Stomach (tissue), 9 donors: ENCODE measurements around the gene LMNTD2. TPM values are rescaled to one million over a fixed set of nuclear protein-coding genes. Genes with fewer than 3 reads are reported as not detected.

Experiments used
- DNase-seq, 2 donors: peaks; one replicate each; pipeline versions ENCODE4 v3.0.0 to v3.0.0-alpha.2; 2013 to 2019
- H3K27ac ChIP-seq, 5 donors: fragments of 200-600 bp in 4 of 5; sonication (generic) in 4 of 5; one replicate each; pipeline ENCODE4 v1.5.1; 2013 to 2019; ENCODE audit warnings: mild to moderate bottlenecking in 1 of 5, moderate library complexity in 1 of 5
- H3K27me3 ChIP-seq, 3 donors: fragments of 200-600 bp; sonication (generic); one replicate each; pipeline ENCODE4 v1.5.1; 2017 to 2019; ENCODE audit warnings: mixed run types in 1 of 3
- H3K36me3 ChIP-seq, 4 donors: fragments of 200-600 bp; sonication (generic); 1 replicate in 3 of 4; 2 replicates in 1 of 4; pipeline ENCODE4 v1.5.1; 2016 to 2019
- H3K4me1 ChIP-seq, 4 donors: fragments of 200-600 bp; sonication (generic); one replicate each; pipeline ENCODE4 v1.5.1; 2016 to 2019
- H3K4me3 ChIP-seq, 4 donors: fragments of 200-600 bp; sonication (generic) in 3 of 4; one replicate each; pipeline ENCODE4 v1.5.1; 2016 to 2019; ENCODE audit warnings: mild to moderate bottlenecking in 1 of 4
- H3K9me3 ChIP-seq, 4 donors: fragments of 200-600 bp; sonication (generic); one replicate each; pipeline ENCODE4 v1.5.1; 2016 to 2019
- EP300 ChIP-seq: sonication (generic); formaldehyde crosslinking; IDR thresholded peaks from one replicate; pipeline ENCODE4 v1.6.1; 2017; ENCODE audit warnings: antibody characterized with exemption
- POLR2A ChIP-seq, 4 donors: fragments of 450-650 bp; IDR thresholded peaks; one replicate each; pipeline ENCODE4 v1.6.1; 2016; ENCODE audit warnings: antibody characterized with exemption in 4 of 4, control low read depth in 2 of 4, mild to moderate bottlenecking in 1 of 4, moderate library complexity in 1 of 4
- POLR2AphosphoS5 ChIP-seq, 3 donors: sonication (generic); formaldehyde crosslinking; IDR thresholded peaks; one replicate each; pipeline ENCODE4 v1.6.1; 2016; ENCODE audit warnings: antibody characterized with exemption in 3 of 3
- WGBS, 5 donors: extraction: QIAGEN DNeasy Blood & Tissue Kit in 3 of 5; methylation state at CpG; one replicate each; pipeline versions ENCODE4 v1.1.5 to v1.1.7; 2013 to 2018; 5-methylcytosine and 5-hydroxymethylcytosine counted together
- intact Hi-C: fragments of 100-400 bp; cut with DNase I; formaldehyde crosslinking; loops from one replicate; pipeline ENCODE4 v1.15.1; 2023; ENCODE audit warnings: low total_unique reads
- polyA plus RNA-seq, 3 donors: library from polyadenylated mRNA; stranded (reverse); fragments of 200-250 nt; gene quantifications; one replicate each; pipeline ENCODE4 v1.2.3, GENCODE V29; 2013
- total RNA-seq, 5 donors: library from RNA; depleted of rRNA; stranded (reverse); fragments of >200 nt; gene quantifications; one replicate each; pipeline versions ENCODE4 v1.1.0 to v1.2.3, GENCODE V29; 2014 to 2016
- TF ChIP-seq, protein P1 (sequence below), 7 experiments: fragments of 450-650 bp in 4 of 7; fragments of 200-600 bp in 3 of 7; sonication (generic) in 3 of 7; IDR thresholded peaks; one replicate each; pipeline ENCODE4 v1.5.1; 2016 to 2019; ENCODE audit warnings: antibody characterized with exemption in 7 of 7, control low read depth in 2 of 7, mild to moderate bottlenecking in 1 of 7
- donor health status: healthy with polysubstance abuse.
- donor health status: Bipolar disorder and iron deficiency.
- donor health status: healthy.

LMNTD2 gene
- total and polyA plus RNA-seq, 8 donors: 0.55 to 92.7 (median 8.2) TPM

GRCh38 chr11:539971-540481 lies 20.5 kb downstream of the LMNTD2 start:
- no peak for DNase-seq
- peaks cover 23 to 26% (median 26%) of the 10 kb centered on the region in 4 donors for H3K4me1 ChIP-seq
- WGBS, 5 donors: 84 to 94% (median 88%) methylated on average over 6 to 8 of the region's 8 CpGs
- H3K9me3 ChIP-seq: no peaks in the 10 kb centered on the region
- no peak overlapping the region for H3K4me3 ChIP-seq
- no peak overlapping the region for H3K27ac ChIP-seq
- H3K27me3 ChIP-seq: peaks cover 0 to 22% (median 0%) of the 10 kb centered on the region in 3 donors
- no peaks in the 10 kb centered on the region for H3K36me3 ChIP-seq
- TF ChIP-seq, protein P1, sequence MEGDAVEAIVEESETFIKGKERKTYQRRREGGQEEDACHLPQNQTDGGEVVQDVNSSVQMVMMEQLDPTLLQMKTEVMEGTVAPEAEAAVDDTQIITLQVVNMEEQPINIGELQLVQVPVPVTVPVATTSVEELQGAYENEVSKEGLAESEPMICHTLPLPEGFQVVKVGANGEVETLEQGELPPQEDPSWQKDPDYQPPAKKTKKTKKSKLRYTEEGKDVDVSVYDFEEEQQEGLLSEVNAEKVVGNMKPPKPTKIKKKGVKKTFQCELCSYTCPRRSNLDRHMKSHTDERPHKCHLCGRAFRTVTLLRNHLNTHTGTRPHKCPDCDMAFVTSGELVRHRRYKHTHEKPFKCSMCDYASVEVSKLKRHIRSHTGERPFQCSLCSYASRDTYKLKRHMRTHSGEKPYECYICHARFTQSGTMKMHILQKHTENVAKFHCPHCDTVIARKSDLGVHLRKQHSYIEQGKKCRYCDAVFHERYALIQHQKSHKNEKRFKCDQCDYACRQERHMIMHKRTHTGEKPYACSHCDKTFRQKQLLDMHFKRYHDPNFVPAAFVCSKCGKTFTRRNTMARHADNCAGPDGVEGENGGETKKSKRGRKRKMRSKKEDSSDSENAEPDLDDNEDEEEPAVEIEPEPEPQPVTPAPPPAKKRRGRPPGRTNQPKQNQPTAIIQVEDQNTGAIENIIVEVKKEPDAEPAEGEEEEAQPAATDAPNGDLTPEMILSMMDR (IDR thresholded peaks at IDR 0.05): no peak
- TF ChIP-seq POLR2AphosphoS5 (IDR thresholded peaks at IDR 0.05): no peak
- no peak for TF ChIP-seq EP300
- TF ChIP-seq POLR2A (IDR thresholded peaks at IDR 0.05): no peak
- intact Hi-C loops: no loop called here

GRCh38 chr11:538431-539051 lies 22.0 kb downstream of the LMNTD2 start:
- no peak overlapping the region for H3K27ac ChIP-seq
- peaks cover 0 to 22% (median 0%) of the 10 kb centered on the region in 3 donors for H3K27me3 ChIP-seq
- WGBS, 5 donors: 90 to 92% (median 91%) methylated on average over 20 of the region's 20 CpGs
- H3K9me3 ChIP-seq: no peaks in the 10 kb centered on the region
- H3K36me3 ChIP-seq: peaks cover 0 to 4% (median 2%) of the 10 kb centered on the region in 4 donors
- no peak overlapping the region for H3K4me3 ChIP-seq
- DNase-seq: peak in 1 of 2 donors; percentile 5
- intact Hi-C loops: no loop called here
- peaks cover 36 to 40% (median 39%) of the 10 kb centered on the region in 4 donors for H3K4me1 ChIP-seq
- TF ChIP-seq POLR2A (IDR thresholded peaks at IDR 0.05) (no peak), POLR2AphosphoS5 (IDR thresholded peaks at IDR 0.05) (no peak), EP300 (no peak)
- TF ChIP-seq, protein P1 (IDR thresholded peaks at IDR 0.05): no peak

GRCh38 chr11:537622-538430 lies 22.7 kb downstream of the LMNTD2 start:
- H3K27ac ChIP-seq: peak overlapping the region; percentile 47 to 94 (median 88)
- no peaks in the 10 kb centered on the region for H3K9me3 ChIP-seq
- H3K27me3 ChIP-seq: peaks cover 0 to 22% (median 0%) of the 10 kb centered on the region in 3 donors
- H3K4me1 ChIP-seq: peaks cover 38 to 47% (median 47%) of the 10 kb centered on the region in 4 donors
- TF ChIP-seq, protein P1 (IDR thresholded peaks at IDR 0.05): no peak
- no peak for TF ChIP-seq POLR2AphosphoS5 (IDR thresholded peaks at IDR 0.05)
- no peak for TF ChIP-seq POLR2A (IDR thresholded peaks at IDR 0.05)
- no peak for DNase-seq
- H3K4me3 ChIP-seq: peak overlapping the region; percentile 65 to 91 (median 77)
- H3K36me3 ChIP-seq: peaks cover 2 to 11% (median 9%) of the 10 kb centered on the region in 4 donors
- WGBS, 5 donors: 29 to 56% (median 39%) methylated on average over 11 to 19 of the region's 19 CpGs
- intact Hi-C loops: no loop called here

GRCh38 chr11:536841-537621 lies 23.5 kb downstream of the LMNTD2 start, which contains the start of gene LRRC56:
Gene LRRC56 (plus strand): TSS chr11:537527. CDS start chr11:540685, 3,158 bp downstream.
- TF ChIP-seq POLR2AphosphoS5 (IDR thresholded peaks at IDR 0.05) (peak; percentile 3 to 65 (median 32)), POLR2A (IDR thresholded peaks at IDR 0.05) (no peak), EP300 (no peak)
- TF ChIP-seq, protein P1 (IDR thresholded peaks at IDR 0.05): peak in 1 of 7 experiments; percentile 4
- H3K27ac ChIP-seq: peak within 1 kb of the TSS; percentile 80 to 94 (median 88)
- H3K36me3 ChIP-seq: peaks cover 9 to 19% (median 17%) of the 10 kb centered on the region in 4 donors
- WGBS, 5 donors: 1 to 3% (median 1%) methylated on average over 39 to 93 of the region's 93 CpGs
- DNase-seq: peak; percentile 94 to 96
- peak within 1 kb of the TSS; percentile 65 to 91 (median 77) for H3K4me3 ChIP-seq
- intact Hi-C loops: no loop called here
- H3K27me3 ChIP-seq: peaks cover 0 to 22% (median 0%) of the 10 kb centered on the region in 3 donors
- no peaks in the 10 kb centered on the region for H3K9me3 ChIP-seq
- peaks cover 38 to 50% (median 49%) of the 10 kb centered on the region in 4 donors for H3K4me1 ChIP-seq
